Measurements from ENCODE around the gene NPPC.

GRCh38 chr2:231918501-231919330 lies 7.5 kb downstream of the NPPC start:
- TF ChIP-seq CTCF (IDR thresholded peaks at IDR 0.05; ENCODE audit: control extremely low read depth in 1 of 3, insufficient read depth in 1 of 3, low read depth in 1 of 3, low read length in 3 of 3) (no peak), POLR2AphosphoS5 (IDR thresholded peaks at IDR 0.05; ENCODE audit: low read depth, low read length) (no peak), POLR2A (IDR thresholded peaks at IDR 0.05; ENCODE audit: control extremely low read depth in 1 of 2, low read depth in 2 of 2, low read length in 2 of 2) (no peak), CREB1 (IDR thresholded peaks at IDR 0.05) (no peak), USF2 (IDR thresholded peaks at IDR 0.05; ENCODE audit: low read length) (no peak), BCL11A (IDR thresholded peaks at IDR 0.05; ENCODE audit: low read depth in 2 of 2, low read length in 2 of 2) (no peak), MAX (IDR thresholded peaks at IDR 0.05) (no peak), GTF2F1 (IDR thresholded peaks at IDR 0.05; ENCODE audit: borderline replicate concordance, low read depth, low read length) (no peak), CEBPB (IDR thresholded peaks at IDR 0.05; ENCODE audit: low read depth, low read length) (no peak), ATF2 (IDR thresholded peaks at IDR 0.05; ENCODE audit: low read length) (no peak), MAFK (IDR thresholded peaks at IDR 0.05; ENCODE audit: low read depth, low read length) (no peak), E2F6 (IDR thresholded peaks at IDR 0.05) (no peak), SIRT6 (IDR thresholded peaks at IDR 0.05; ENCODE audit: low read length) (no peak), TAF1 (IDR thresholded peaks at IDR 0.05; ENCODE audit: low read depth, low read length) (no peak)

Measured in H1 (cell line).